Peyer's patch (tissue), 4 donors: ENCODE results near the gene SLC17A3. TPM values are rescaled to one million over a fixed set of nuclear protein-coding genes. Genes with fewer than 3 reads are reported as not detected.

ENCODE experiments used
- DNase-seq, 3 donors: peaks; one replicate each; pipeline ENCODE4 v3.0.0-alpha.2; 2017 to 2019
- H3K27ac ChIP-seq, 4 donors: fragments of 200-600 bp; sonication (generic); one replicate each; pipeline ENCODE4 v1.5.1; 2016 to 2019
- H3K27me3 ChIP-seq, 2 donors: fragments of 200-600 bp; sonication (generic); one replicate each; pipeline ENCODE4 v1.5.1; 2019
- H3K36me3 ChIP-seq, 3 donors: fragments of 200-600 bp; sonication (generic); one replicate each; pipeline ENCODE4 v1.5.1; 2016 to 2019
- H3K4me1 ChIP-seq, 4 donors: fragments of 200-600 bp; sonication (generic); one replicate each; pipeline ENCODE4 v1.5.1; 2016 to 2019
- H3K4me3 ChIP-seq, 4 donors: fragments of 200-600 bp; sonication (generic); 1 replicate in 3 of 4; 2 replicates in 1 of 4; pipeline ENCODE4 v1.5.1; 2016 to 2019; ENCODE audit warnings: mild to moderate bottlenecking in 1 of 4
- H3K9me3 ChIP-seq, 4 donors: fragments of 200-600 bp; sonication (generic); one replicate each; pipeline ENCODE4 v1.5.1; 2016 to 2019; ENCODE audit warnings: mild to moderate bottlenecking in 1 of 4
- CTCF ChIP-seq, 6 experiments: fragments of 450-650 bp in 4 of 6; fragments of 200-600 bp in 2 of 6; sonication (generic) in 1 of 6; IDR thresholded peaks; one replicate each; pipeline ENCODE4 v1.5.1; 2017 to 2019; ENCODE audit warnings: antibody characterized with exemption in 6 of 6, mild to moderate bottlenecking in 3 of 6, moderate library complexity in 1 of 6
- POLR2A ChIP-seq, 2 donors: fragments of 450-650 bp; IDR thresholded peaks; one replicate each; pipeline ENCODE4 v1.5.1; 2017; ENCODE audit warnings: antibody characterized with exemption in 2 of 2, mild to moderate bottlenecking in 2 of 2, moderate library complexity in 2 of 2
- total RNA-seq, 4 donors: library from RNA; depleted of rRNA; stranded (reverse); fragments of >200 nt; gene quantifications; one replicate each; pipeline ENCODE4 v1.1.0, GENCODE V29; 2016

SLC17A3 gene
- total RNA-seq, 4 donors from 2014 or later, result not detected

GRCh38 chr6:25896252-25896651 lies 22.2 kb upstream of the SLC17A3 start:
- DNase-seq, result no peak
- Histone ChIP-seq H3K27me3 (no peaks in the 10 kb centered on the region), H3K9me3 (no peaks in the 10 kb centered on the region), H3K4me1 (no peaks in the 10 kb centered on the region), H3K36me3 (no peaks in the 10 kb centered on the region), H3K27ac (no peak overlapping the region), H3K4me3 (no peak overlapping the region)
- TF ChIP-seq CTCF (IDR thresholded peaks at IDR 0.05) (no peak), POLR2A (IDR thresholded peaks at IDR 0.05) (no peak)

GRCh38 chr6:25895771-25896170 lies 21.7 kb upstream of the SLC17A3 start:
- Histone ChIP-seq H3K4me3 (no peak overlapping the region), H3K36me3 (no peaks in the 10 kb centered on the region), H3K27ac (no peak overlapping the region), H3K4me1 (no peaks in the 10 kb centered on the region), H3K27me3 (no peaks in the 10 kb centered on the region), H3K9me3 (no peaks in the 10 kb centered on the region)
- no peak for DNase-seq
- TF ChIP-seq CTCF (IDR thresholded peaks at IDR 0.05) (no peak), POLR2A (IDR thresholded peaks at IDR 0.05) (no peak)

- Histone ChIP-seq H3K36me3 (no peaks in the 10 kb centered on the region), H3K27me3 (no peaks in the 10 kb centered on the region), H3K4me1 (no peaks in the 10 kb centered on the region), H3K4me3 (no peak overlapping the region), H3K27ac (no peak overlapping the region), H3K9me3 (no peaks in the 10 kb centered on the region)
- TF ChIP-seq CTCF (IDR thresholded peaks at IDR 0.05) (no peak), POLR2A (IDR thresholded peaks at IDR 0.05) (no peak)
- no peak for DNase-seq
These were observed 19.7 kb upstream of the SLC17A3 start for GRCh38 chr6:25893778-25894177.

GRCh38 chr6:25892877-25893276 lies 18.8 kb upstream of the SLC17A3 start:
- TF ChIP-seq POLR2A (IDR thresholded peaks at IDR 0.05) (no peak), CTCF (IDR thresholded peaks at IDR 0.05) (no peak)
- Histone ChIP-seq H3K4me3 (no peak overlapping the region), H3K36me3 (no peaks in the 10 kb centered on the region), H3K9me3 (no peaks in the 10 kb centered on the region), H3K27me3 (no peaks in the 10 kb centered on the region), H3K4me1 (no peaks in the 10 kb centered on the region), H3K27ac (no peak overlapping the region)
- no peak for DNase-seq

GRCh38 chr6:25889877-25890853 lies 16.1 kb upstream of the SLC17A3 start:
- Histone ChIP-seq H3K9me3 (no peaks in the 10 kb centered on the region), H3K4me1 (no peaks in the 10 kb centered on the region), H3K4me3 (no peak overlapping the region), H3K36me3 (no peaks in the 10 kb centered on the region), H3K27me3 (no peaks in the 10 kb centered on the region), H3K27ac (no peak overlapping the region)
- DNase-seq, result peak in 1 of 3 donors; percentile 60
- TF ChIP-seq CTCF (IDR thresholded peaks at IDR 0.05), result peak in 4 of 6 experiments; percentile 37 to 72 (median 68)
- no peak for TF ChIP-seq POLR2A (IDR thresholded peaks at IDR 0.05)
